IPS-20b (cell line): ENCODE data around the gene ZFYVE27.

Experiments
- H3K27ac ChIP-seq: one replicate; pipeline ENCODE4 v1.5.1; 2013; ENCODE audit warnings: low read length
- H3K27me3 ChIP-seq: 2 replicates; pipeline ENCODE4 v1.6.1; 2013; ENCODE audit warnings: mild to moderate bottlenecking, low read length, inconsistent platforms; ENCODE audit not compliant: insufficient read depth
- H3K36me3 ChIP-seq: 2 replicates; pipeline ENCODE4 v1.6.1; 2013; ENCODE audit warnings: low read depth, mild to moderate bottlenecking, inconsistent platforms, low read length, moderate library complexity; ENCODE audit not compliant: insufficient read depth
- H3K4me1 ChIP-seq: 2 replicates; pipeline ENCODE4 v1.6.1; 2013; ENCODE audit warnings: mild to moderate bottlenecking, control low read depth, inconsistent platforms, low read length, moderate library complexity; ENCODE audit not compliant: insufficient read depth
- H3K4me3 ChIP-seq: 2 replicates; pipeline ENCODE4 v1.5.1; 2013; ENCODE audit warnings: mild to moderate bottlenecking, low read length, inconsistent platforms
- H3K9ac ChIP-seq: 2 replicates; pipeline ENCODE4 v1.6.1; 2013; ENCODE audit warnings: low read depth, mild to moderate bottlenecking, inconsistent platforms, low read length, moderate library complexity
- H3K9me3 ChIP-seq: 2 replicates; pipeline ENCODE4 v1.6.1; 2013; ENCODE audit warnings: mild to moderate bottlenecking, low read depth, low read length, inconsistent platforms; ENCODE audit not compliant: insufficient read depth

The ZFYVE27 gene

GRCh38 chr10:97707134-97707861, 29.6 kb upstream of the ZFYVE27 start:
- H3K9me3 ChIP-seq = no peaks in the 10 kb centered on the region
- H3K4me1 ChIP-seq = peaks cover 4% of the 10 kb centered on the region; the same call in 1 of the 2 replicates
- no peaks in the 10 kb centered on the region for H3K36me3 ChIP-seq
- no peak overlapping the region for H3K27ac ChIP-seq
- H3K27me3 ChIP-seq = no peaks in the 10 kb centered on the region
- no peak overlapping the region for H3K4me3 ChIP-seq
- no peak overlapping the region for H3K9ac ChIP-seq

- H3K4me1 ChIP-seq = peaks cover 4% of the 10 kb centered on the region; the same call in 1 of the 2 replicates
- H3K27ac ChIP-seq = no peak overlapping the region
- H3K36me3 ChIP-seq = no peaks in the 10 kb centered on the region
- no peak overlapping the region for H3K9ac ChIP-seq
- H3K9me3 ChIP-seq = no peaks in the 10 kb centered on the region
- no peak overlapping the region for H3K4me3 ChIP-seq
- H3K27me3 ChIP-seq = no peaks in the 10 kb centered on the region
Measured at GRCh38 chr10:97708167-97708566, 28.8 kb upstream of the ZFYVE27 start.

- Histone ChIP-seq H3K36me3 (no peaks in the 10 kb centered on the region), H3K27me3 (no peaks in the 10 kb centered on the region), H3K27ac (no peak overlapping the region), H3K9me3 (no peaks in the 10 kb centered on the region), H3K4me3 (no peak overlapping the region; the same call in 1 of the 2 replicates), H3K9ac (no peak overlapping the region), H3K4me1 (peaks cover 4% of the 10 kb centered on the region; the same call in 1 of the 2 replicates)
Measured at GRCh38 chr10:97708976-97709946, 27.7 kb upstream of the ZFYVE27 start.

GRCh38 chr10:97711640-97712572, 25.0 kb upstream of the ZFYVE27 start:
- H3K36me3 ChIP-seq = peaks cover 6% of the 10 kb centered on the region; the same call in 1 of the 2 replicates
- H3K9ac ChIP-seq = no peak overlapping the region
- H3K27me3 ChIP-seq = no peaks in the 10 kb centered on the region
- H3K4me3 ChIP-seq = no peak overlapping the region
- H3K27ac ChIP-seq = no peak overlapping the region
- no peaks in the 10 kb centered on the region for H3K9me3 ChIP-seq
- peaks cover 16% of the 10 kb centered on the region for H3K4me1 ChIP-seq

- Histone ChIP-seq H3K36me3 (peaks cover 19% of the 10 kb centered on the region), H3K4me1 (peaks cover 19% of the 10 kb centered on the region), H3K9me3 (no peaks in the 10 kb centered on the region), H3K27ac (peak within 1 kb of the TSS; percentile 55), H3K4me3 (peak within 1 kb of the TSS; percentile 80), H3K9ac (peak within 1 kb of the TSS; percentile 87), H3K27me3 (no peaks in the 10 kb centered on the region)
Measured at GRCh38 chr10:97713339-97713825, 23.5 kb upstream of the ZFYVE27 start, which contains the start of gene MARVELD1. Gene MARVELD1 (plus strand): TSS chr10:97713730. CDS start chr10:97713877, 147 bp downstream.

- peaks cover 24% of the 10 kb centered on the region for H3K4me1 ChIP-seq
- peak overlapping the region; percentile 80 for H3K4me3 ChIP-seq
- H3K27ac ChIP-seq = peak overlapping the region; percentile 55
- H3K27me3 ChIP-seq = no peaks in the 10 kb centered on the region
- peaks cover 22% of the 10 kb centered on the region for H3K36me3 ChIP-seq
- peak overlapping the region; percentile 87 for H3K9ac ChIP-seq
- no peaks in the 10 kb centered on the region for H3K9me3 ChIP-seq
Measured at GRCh38 chr10:97713826-97714400, 23.0 kb upstream of the ZFYVE27 start.

GRCh38 chr10:97714401-97715258, 22.3 kb upstream of the ZFYVE27 start:
- peaks cover 22% of the 10 kb centered on the region for H3K36me3 ChIP-seq
- no peaks in the 10 kb centered on the region for H3K9me3 ChIP-seq
- peaks cover 28% of the 10 kb centered on the region for H3K4me1 ChIP-seq
- H3K9ac ChIP-seq = peak overlapping the region; percentile 87
- peak overlapping the region; percentile 80 for H3K4me3 ChIP-seq
- no peaks in the 10 kb centered on the region for H3K27me3 ChIP-seq
- peak overlapping the region; percentile 55 for H3K27ac ChIP-seq

- peak overlapping the region; percentile 80 for H3K4me3 ChIP-seq
- H3K9me3 ChIP-seq = no peaks in the 10 kb centered on the region
- H3K27ac ChIP-seq = peak overlapping the region; percentile 55
- peaks cover 29% of the 10 kb centered on the region for H3K4me1 ChIP-seq
- no peaks in the 10 kb centered on the region for H3K27me3 ChIP-seq
- H3K36me3 ChIP-seq = peaks cover 22% of the 10 kb centered on the region
- H3K9ac ChIP-seq = peak overlapping the region; percentile 87; the same call in 1 of the 2 replicates
Measured at GRCh38 chr10:97715259-97715874, 21.6 kb upstream of the ZFYVE27 start.

- Histone ChIP-seq H3K4me3 (no peak overlapping the region), H3K27me3 (no peaks in the 10 kb centered on the region), H3K9ac (no peak overlapping the region), H3K27ac (no peak overlapping the region), H3K4me1 (peaks cover 29% of the 10 kb centered on the region), H3K36me3 (peaks cover 22% of the 10 kb centered on the region), H3K9me3 (no peaks in the 10 kb centered on the region)
Measured at GRCh38 chr10:97717627-97718026, 19.3 kb upstream of the ZFYVE27 start.

- Histone ChIP-seq H3K9me3 (no peaks in the 10 kb centered on the region), H3K27me3 (no peaks in the 10 kb centered on the region), H3K4me1 (peaks cover 29% of the 10 kb centered on the region), H3K9ac (no peak overlapping the region), H3K27ac (no peak overlapping the region), H3K36me3 (peaks cover 22% of the 10 kb centered on the region), H3K4me3 (no peak overlapping the region)
Measured at GRCh38 chr10:97718178-97718577, 18.8 kb upstream of the ZFYVE27 start.
